Measurements from ENCODE around the gene CREB5.

GRCh38 chr7:28799619-28800018 lies 387.3 kb downstream of the CREB5 start:
- TF ChIP-seq CTCF (IDR thresholded peaks at IDR 0.05) (no peak), POLR2A (IDR thresholded peaks at IDR 0.05) (no peak)
